22Rv1 (cell line): ENCODE results near the gene ZCCHC3.

Experiments
- H3K27ac ChIP-seq: fragments of 450-650 bp; 2 replicates; pipeline ENCODE4 v1.5.1; 2017
- CTCF ChIP-seq: fragments of 450-650 bp; IDR thresholded peaks from 2 replicates; pipeline ENCODE4 v1.5.1; 2017; ENCODE audit warnings: mild to moderate bottlenecking
- ZFX ChIP-seq: fragments of 450-650 bp; IDR thresholded peaks from 2 replicates; pipeline ENCODE4 v1.6.1; 2017; ENCODE audit warnings: antibody characterized with exemption, borderline replicate concordance

Gene ZCCHC3

GRCh38 chr20:259981-260380 lies 37.4 kb upstream of the ZCCHC3 start:
- no peak overlapping the region for H3K27ac ChIP-seq
- TF ChIP-seq ZFX: no peak
- TF ChIP-seq CTCF: no peak

- TF ChIP-seq CTCF (no peak), ZFX (no peak)
- no peak overlapping the region for H3K27ac ChIP-seq
Measured at GRCh38 chr20:263701-264100, 33.7 kb upstream of the ZCCHC3 start.

- TF ChIP-seq ZFX (no peak), CTCF (peak; percentile 93)
- no peak overlapping the region for H3K27ac ChIP-seq
Measured at GRCh38 chr20:266596-267562, 30.5 kb upstream of the ZCCHC3 start.

- TF ChIP-seq ZFX (no peak), CTCF (no peak)
- H3K27ac ChIP-seq: no peak overlapping the region
Measured at GRCh38 chr20:270517-270916, 26.9 kb upstream of the ZCCHC3 start.

- no peak overlapping the region for H3K27ac ChIP-seq
- TF ChIP-seq CTCF (no peak), ZFX (no peak)
Measured at GRCh38 chr20:271069-271468, 26.3 kb upstream of the ZCCHC3 start.

GRCh38 chr20:271528-271927 lies 25.8 kb upstream of the ZCCHC3 start:
- no peak for TF ChIP-seq ZFX
- TF ChIP-seq CTCF: no peak
- no peak overlapping the region for H3K27ac ChIP-seq

GRCh38 chr20:272718-273117 lies 24.7 kb upstream of the ZCCHC3 start:
- TF ChIP-seq ZFX (no peak), CTCF (no peak)

More at GRCh38 chr20:272718-273117, 24.7 kb upstream of the ZCCHC3 start:
- H3K27ac ChIP-seq: no peak overlapping the region
